D721Med (cell line): ENCODE measurements around the gene EYS.
"Not testable (repeated sequence)": the region's sequence is repeated elsewhere in the genome, so short reads cannot be mapped to it uniquely, and the experiment has no call there.

Source experiments
- DNase-seq: peaks from one replicate; pipeline ENCODE4 v3.0.0; 2011; ENCODE audit warnings: low spot score; ENCODE audit not compliant: insufficient read length
- FAIRE-seq: peaks from 2 replicates; lab custom pipeline; 2011; peaks lifted over from hg19 to GRCh38; lab: Jason Lieb, UNC
- CTCF ChIP-seq: IDR thresholded peaks from 2 replicates; pipeline ENCODE4 v1.5.1; 2012; ENCODE audit warnings: mild to moderate bottlenecking, control low read depth; ENCODE audit not compliant: insufficient read depth; ENCODE audit errors: missing control alignments

Gene EYS

GRCh38 chr6:63997221-63997620, 1709.8 kb downstream of the EYS start:
- DNase-seq (no peak), FAIRE-seq (no peak)
- no peak for TF ChIP-seq CTCF

GRCh38 chr6:63985223-63985622, 1721.8 kb downstream of the EYS start:
- FAIRE-seq: no peak
- TF ChIP-seq CTCF: no peak

GRCh38 chr6:63975699-63976098, 1731.3 kb downstream of the EYS start:
- DNase-seq (no peak), FAIRE-seq (no peak)

More at GRCh38 chr6:63985223-63985622, 1721.8 kb downstream of the EYS start:
- DNase-seq: no peak

GRCh38 chr6:63968650-63969049, 1738.4 kb downstream of the EYS start:
- DNase-seq: no peak
- no peak for FAIRE-seq
- no peak for TF ChIP-seq CTCF

More at GRCh38 chr6:63975699-63976098, 1731.3 kb downstream of the EYS start:
- TF ChIP-seq CTCF: no peak

- FAIRE-seq: peak; percentile 67
- no peak for DNase-seq
- TF ChIP-seq CTCF: no peak
Observed at GRCh38 chr6:63964366-63964765, 1742.7 kb downstream of the EYS start.

- TF ChIP-seq CTCF: peak; percentile 23
- FAIRE-seq (peak; percentile 21), DNase-seq (no peak)
Observed at GRCh38 chr6:63963769-63964315, 1743.2 kb downstream of the EYS start.

GRCh38 chr6:63953336-63954021, 1753.5 kb downstream of the EYS start:
- not testable (repeated sequence) for FAIRE-seq, DNase-seq
